SK-N-SH treated with all-trans-retinoic acid at 6 μM for 48 hours (cell line): ENCODE measurements around the gene DEF6.

Experiments used
- ATAC-seq: fragments of 200-7000 bp; cut with Tn5 transposase; 3 replicates; pipeline ENCODE4 v1.9.1; 2020; ENCODE audit warnings: mild to moderate bottlenecking, moderate library complexity
- ARNTL ChIP-seq: fragments of 450-650 bp; formaldehyde crosslinking; IDR thresholded peaks from 2 replicates; pipeline ENCODE4 v1.5.0; 2020; ENCODE audit warnings: low read depth, mild to moderate bottlenecking, moderate library complexity, borderline replicate concordance
- BACH2 ChIP-seq: fragments of 250-450 bp; sonication (Bioruptor Pico); IDR thresholded peaks from 2 replicates; pipeline ENCODE4 v1.9.0; 2021; ENCODE audit warnings: mild to moderate bottlenecking, borderline replicate concordance
- CSDC2 ChIP-seq: fragments of 250-450 bp; sonication (Bioruptor Pico); IDR thresholded peaks from 2 replicates; pipeline ENCODE4 v1.5.0; 2020; ENCODE audit warnings: mild to moderate bottlenecking, moderate library complexity
- ESRRG ChIP-seq: fragments of 250-450 bp; sonication (Bioruptor Pico); IDR thresholded peaks from 2 replicates; pipeline ENCODE4 v1.6.1; 2021; ENCODE audit warnings: mild to moderate bottlenecking
- GLIS3 ChIP-seq: fragments of 250-450 bp; sonication (Bioruptor Pico); IDR thresholded peaks from 2 replicates; pipeline ENCODE4 v1.5.0; 2020; ENCODE audit warnings: mild to moderate bottlenecking, moderate library complexity
- ISL1 ChIP-seq: fragments of 250-450 bp; sonication (Bioruptor Pico); IDR thresholded peaks from 2 replicates; pipeline ENCODE4 v2.1.2; 2022; ENCODE audit warnings: mild to moderate bottlenecking, moderate library complexity
- PPARA ChIP-seq: fragments of 250-450 bp; sonication (Bioruptor Pico); IDR thresholded peaks from 2 replicates; pipeline ENCODE4 v1.5.0; 2020; ENCODE audit warnings: mild to moderate bottlenecking, borderline replicate concordance
- RARB ChIP-seq: fragments of 250-450 bp; sonication (Bioruptor Pico); IDR thresholded peaks from 2 replicates; pipeline ENCODE4 v1.8.0; 2021; ENCODE audit warnings: mild to moderate bottlenecking, moderate library complexity
- SNAI2 ChIP-seq: fragments of 250-450 bp; sonication (Bioruptor Pico); IDR thresholded peaks from 2 replicates; pipeline ENCODE4 v1.5.0; 2020; ENCODE audit warnings: mild to moderate bottlenecking, moderate library complexity
- TCF4 ChIP-seq: fragments of 250-450 bp; sonication (Bioruptor Pico); IDR thresholded peaks from 2 replicates; pipeline ENCODE4 v1.8.0; 2021; ENCODE audit warnings: mild to moderate bottlenecking, moderate library complexity, borderline replicate concordance
- TOX ChIP-seq: fragments of 250-450 bp; sonication (Bioruptor Pico); IDR thresholded peaks from 2 replicates; pipeline ENCODE4 v1.8.0; 2021; ENCODE audit warnings: mild to moderate bottlenecking, moderate library complexity, borderline replicate concordance
- ZC3H10 ChIP-seq: fragments of 250-450 bp; sonication (Bioruptor Pico); IDR thresholded peaks from 2 replicates; pipeline ENCODE4 v1.5.1; 2021; ENCODE audit warnings: mild to moderate bottlenecking, moderate library complexity
- ZFP3 ChIP-seq: fragments of 250-450 bp; sonication (Bioruptor Pico); IDR thresholded peaks from 2 replicates; pipeline ENCODE4 v1.5.0; 2020; ENCODE audit warnings: mild to moderate bottlenecking, moderate library complexity
- ZFP30 ChIP-seq: fragments of 450-650 bp; formaldehyde crosslinking; IDR thresholded peaks from 2 replicates; pipeline ENCODE4 v1.5.0; 2022; ENCODE audit warnings: mild to moderate bottlenecking, moderate library complexity
- ZNF565 ChIP-seq: fragments of 450-650 bp; formaldehyde crosslinking; conservative IDR thresholded peaks from 2 replicates; pipeline ENCODE4 v1.5.0; 2020; ENCODE audit warnings: low read depth, mild to moderate bottlenecking, moderate library complexity
- ZNF70 ChIP-seq: fragments of 450-650 bp; formaldehyde crosslinking; IDR thresholded peaks from 2 replicates; pipeline ENCODE4 v1.5.0; 2020; ENCODE audit warnings: mild to moderate bottlenecking, moderate library complexity
- ZNF8 ChIP-seq: fragments of 450-650 bp; formaldehyde crosslinking; IDR thresholded peaks from 2 replicates; pipeline ENCODE4 v1.5.0; 2020; ENCODE audit warnings: mild to moderate bottlenecking, moderate library complexity
- TF ChIP-seq, protein P1 (sequence below): fragments of 250-450 bp; sonication (Bioruptor Pico); IDR thresholded peaks from 2 replicates; pipeline ENCODE4 v1.8.0; 2020; ENCODE audit warnings: mild to moderate bottlenecking, moderate library complexity, borderline replicate concordance
- TF ChIP-seq, protein P2 (sequence below): fragments of 250-450 bp; sonication (Bioruptor Pico); IDR thresholded peaks from 2 replicates; pipeline ENCODE4 v1.5.1; 2021; ENCODE audit warnings: mild to moderate bottlenecking, moderate library complexity
- TF ChIP-seq, protein P3 (sequence below): fragments of 250-450 bp; sonication (Bioruptor Pico); IDR thresholded peaks from 2 replicates; pipeline ENCODE4 v1.8.0; 2021; ENCODE audit warnings: low read depth, mild to moderate bottlenecking, moderate library complexity, borderline replicate concordance
- TF ChIP-seq, protein P4 (sequence below): fragments of 250-450 bp; sonication (Bioruptor Pico); IDR thresholded peaks from 2 replicates; pipeline ENCODE4 v1.5.1; 2020; ENCODE audit warnings: low read depth, mild to moderate bottlenecking, moderate library complexity

The DEF6 gene

DNA sequence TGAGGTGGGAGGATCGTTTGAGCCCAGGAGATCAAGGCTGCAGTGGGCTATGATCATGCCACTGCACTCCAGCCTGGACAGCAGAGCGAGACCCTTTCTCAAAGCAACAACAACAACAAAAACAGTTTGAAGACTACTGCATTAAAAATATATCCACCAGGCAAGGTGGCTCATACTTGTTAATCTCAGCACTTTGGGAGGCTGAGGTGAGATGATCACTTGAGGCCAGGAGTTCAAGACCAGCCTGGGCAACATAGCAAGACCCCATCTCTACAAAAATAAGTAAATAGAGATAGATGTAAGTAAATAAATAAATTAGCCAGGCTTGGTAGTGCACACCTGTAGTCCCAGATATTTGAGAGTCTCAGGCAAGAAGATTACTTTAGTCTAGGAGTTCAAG lies 25.6 kb upstream of the DEF6 start:
- no peak for TF ChIP-seq PPARA
- no peak for TF ChIP-seq ZFP3 (CRISPR knock-in tag)
- TF ChIP-seq ZNF70 (CRISPR knock-in tag), result no peak
- no peak for ATAC-seq

DNA sequence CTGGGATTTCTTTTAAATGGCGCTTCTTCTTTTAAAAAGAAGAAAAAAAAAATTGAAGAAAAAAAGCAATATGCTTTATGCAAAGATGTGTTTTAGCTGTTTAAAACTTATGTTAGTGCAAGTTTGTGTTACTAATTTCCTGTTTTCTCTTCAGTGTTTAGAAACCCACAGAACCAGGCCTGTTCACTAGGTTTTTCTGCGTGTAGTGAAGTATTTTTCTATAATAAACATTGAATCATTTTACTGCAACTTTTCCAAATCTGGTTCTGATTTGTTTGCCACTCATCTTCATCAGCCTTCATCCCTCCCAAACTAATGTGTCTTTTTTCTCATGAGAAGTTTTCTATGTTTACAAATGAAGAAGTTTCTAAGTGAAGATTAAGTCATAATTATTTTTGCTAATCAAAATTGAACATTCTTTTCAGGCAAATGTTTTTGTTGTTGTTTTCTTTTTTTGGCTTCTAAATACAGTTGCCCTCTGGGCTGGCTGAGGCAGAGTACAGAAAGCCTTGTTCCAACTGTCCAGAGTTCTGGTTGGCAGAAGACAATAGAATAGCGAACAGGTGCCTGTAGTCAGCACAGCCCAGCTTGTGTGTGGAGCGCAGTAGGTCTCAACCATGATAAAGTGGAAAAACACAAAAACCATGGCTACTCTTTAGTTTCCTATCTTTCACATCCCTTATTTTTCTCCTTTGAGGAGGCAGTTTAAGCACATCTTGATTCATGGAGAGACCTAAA lies 23.6 kb upstream of the DEF6 start:
- TF ChIP-seq TOX (CRISPR knock-in tag) (no peak), ISL1 (CRISPR knock-in tag) (no peak), ZFP3 (CRISPR knock-in tag) (no peak), ZFP30 (CRISPR knock-in tag) (no peak), ARNTL (CRISPR knock-in tag) (no peak), TCF4 (CRISPR knock-in tag) (no peak), CSDC2 (no peak), SNAI2 (CRISPR knock-in tag) (no peak), ZNF8 (CRISPR knock-in tag) (no peak), PPARA (no peak)
- TF ChIP-seq, protein P1, sequence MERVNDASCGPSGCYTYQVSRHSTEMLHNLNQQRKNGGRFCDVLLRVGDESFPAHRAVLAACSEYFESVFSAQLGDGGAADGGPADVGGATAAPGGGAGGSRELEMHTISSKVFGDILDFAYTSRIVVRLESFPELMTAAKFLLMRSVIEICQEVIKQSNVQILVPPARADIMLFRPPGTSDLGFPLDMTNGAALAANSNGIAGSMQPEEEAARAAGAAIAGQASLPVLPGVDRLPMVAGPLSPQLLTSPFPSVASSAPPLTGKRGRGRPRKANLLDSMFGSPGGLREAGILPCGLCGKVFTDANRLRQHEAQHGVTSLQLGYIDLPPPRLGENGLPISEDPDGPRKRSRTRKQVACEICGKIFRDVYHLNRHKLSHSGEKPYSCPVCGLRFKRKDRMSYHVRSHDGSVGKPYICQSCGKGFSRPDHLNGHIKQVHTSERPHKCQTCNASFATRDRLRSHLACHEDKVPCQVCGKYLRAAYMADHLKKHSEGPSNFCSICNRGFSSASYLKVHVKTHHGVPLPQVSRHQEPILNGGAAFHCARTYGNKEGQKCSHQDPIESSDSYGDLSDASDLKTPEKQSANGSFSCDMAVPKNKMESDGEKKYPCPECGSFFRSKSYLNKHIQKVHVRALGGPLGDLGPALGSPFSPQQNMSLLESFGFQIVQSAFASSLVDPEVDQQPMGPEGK (CRISPR knock-in tag), result no peak
- TF ChIP-seq, protein P2, sequence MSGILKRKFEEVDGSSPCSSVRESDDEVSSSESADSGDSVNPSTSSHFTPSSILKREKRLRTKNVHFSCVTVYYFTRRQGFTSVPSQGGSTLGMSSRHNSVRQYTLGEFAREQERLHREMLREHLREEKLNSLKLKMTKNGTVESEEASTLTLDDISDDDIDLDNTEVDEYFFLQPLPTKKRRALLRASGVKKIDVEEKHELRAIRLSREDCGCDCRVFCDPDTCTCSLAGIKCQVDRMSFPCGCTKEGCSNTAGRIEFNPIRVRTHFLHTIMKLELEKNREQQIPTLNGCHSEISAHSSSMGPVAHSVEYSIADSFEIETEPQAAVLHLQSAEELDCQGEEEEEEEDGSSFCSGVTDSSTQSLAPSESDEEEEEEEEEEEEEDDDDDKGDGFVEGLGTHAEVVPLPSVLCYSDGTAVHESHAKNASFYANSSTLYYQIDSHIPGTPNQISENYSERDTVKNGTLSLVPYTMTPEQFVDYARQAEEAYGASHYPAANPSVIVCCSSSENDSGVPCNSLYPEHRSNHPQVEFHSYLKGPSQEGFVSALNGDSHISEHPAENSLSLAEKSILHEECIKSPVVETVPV, result no peak
- TF ChIP-seq, protein P3, sequence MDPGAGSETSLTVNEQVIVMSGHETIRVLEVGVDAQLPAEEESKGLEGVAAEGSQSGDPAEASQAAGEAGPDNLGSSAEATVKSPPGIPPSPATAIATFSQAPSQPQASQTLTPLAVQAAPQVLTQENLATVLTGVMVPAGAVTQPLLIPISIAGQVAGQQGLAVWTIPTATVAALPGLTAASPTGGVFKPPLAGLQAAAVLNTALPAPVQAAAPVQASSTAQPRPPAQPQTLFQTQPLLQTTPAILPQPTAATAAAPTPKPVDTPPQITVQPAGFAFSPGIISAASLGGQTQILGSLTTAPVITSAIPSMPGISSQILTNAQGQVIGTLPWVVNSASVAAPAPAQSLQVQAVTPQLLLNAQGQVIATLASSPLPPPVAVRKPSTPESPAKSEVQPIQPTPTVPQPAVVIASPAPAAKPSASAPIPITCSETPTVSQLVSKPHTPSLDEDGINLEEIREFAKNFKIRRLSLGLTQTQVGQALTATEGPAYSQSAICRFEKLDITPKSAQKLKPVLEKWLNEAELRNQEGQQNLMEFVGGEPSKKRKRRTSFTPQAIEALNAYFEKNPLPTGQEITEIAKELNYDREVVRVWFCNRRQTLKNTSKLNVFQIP, result no peak
- TF ChIP-seq, protein P4, sequence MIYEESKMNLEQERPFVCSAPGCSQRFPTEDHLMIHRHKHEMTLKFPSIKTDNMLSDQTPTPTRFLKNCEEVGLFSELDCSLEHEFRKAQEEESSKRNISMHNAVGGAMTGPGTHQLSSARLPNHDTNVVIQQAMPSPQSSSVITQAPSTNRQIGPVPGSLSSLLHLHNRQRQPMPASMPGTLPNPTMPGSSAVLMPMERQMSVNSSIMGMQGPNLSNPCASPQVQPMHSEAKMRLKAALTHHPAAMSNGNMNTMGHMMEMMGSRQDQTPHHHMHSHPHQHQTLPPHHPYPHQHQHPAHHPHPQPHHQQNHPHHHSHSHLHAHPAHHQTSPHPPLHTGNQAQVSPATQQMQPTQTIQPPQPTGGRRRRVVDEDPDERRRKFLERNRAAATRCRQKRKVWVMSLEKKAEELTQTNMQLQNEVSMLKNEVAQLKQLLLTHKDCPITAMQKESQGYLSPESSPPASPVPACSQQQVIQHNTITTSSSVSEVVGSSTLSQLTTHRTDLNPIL (CRISPR knock-in tag), result no peak
- no peak for ATAC-seq

DNA sequence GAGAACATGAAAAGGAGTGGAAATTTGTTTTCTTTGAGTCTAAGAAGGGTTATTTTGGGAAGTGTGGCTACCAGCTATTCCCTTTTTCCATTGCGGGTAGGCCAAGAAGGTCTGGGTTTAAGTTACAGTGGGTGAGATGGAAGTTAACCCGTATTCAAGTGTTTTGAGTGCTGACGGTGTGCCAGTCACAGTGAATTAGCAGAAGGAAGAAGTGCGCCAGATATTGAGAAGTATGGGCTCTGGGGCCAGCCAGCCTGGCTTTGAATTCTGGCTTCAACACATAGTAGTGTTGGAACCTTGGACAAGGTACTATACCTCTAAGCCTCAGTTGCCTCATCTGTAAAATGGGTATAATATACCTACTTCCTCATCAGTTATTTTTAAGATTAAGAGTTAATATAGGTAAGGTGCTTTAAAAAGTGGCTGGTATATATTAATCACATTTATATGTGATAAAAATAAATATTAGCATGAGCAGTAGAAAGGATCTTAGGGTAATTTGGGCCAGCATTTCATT lies 21.8 kb upstream of the DEF6 start:
- no peak for TF ChIP-seq ZFP3 (CRISPR knock-in tag)
- TF ChIP-seq ZNF565, result no peak
- TF ChIP-seq, protein P3, result no peak
- no peak for ATAC-seq

DNA sequence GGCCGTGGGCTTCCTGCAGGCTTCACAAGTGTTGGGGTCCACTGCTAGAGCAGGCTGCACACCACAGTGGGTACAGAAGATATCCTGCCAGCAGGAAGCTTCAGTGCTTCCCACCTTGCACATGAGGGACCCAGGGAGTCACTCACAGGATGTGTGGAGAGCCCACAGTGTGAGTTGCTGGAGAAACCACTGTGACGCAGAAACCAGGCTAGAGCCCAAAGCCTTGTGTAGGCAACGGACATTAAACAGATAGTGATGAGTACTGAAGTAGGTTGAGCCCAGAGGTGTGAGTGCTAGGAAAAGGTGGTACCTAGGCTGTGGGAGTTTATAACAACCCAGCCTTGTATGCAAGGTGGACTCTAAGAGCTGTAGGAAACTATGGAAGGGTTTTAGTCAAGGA lies 18.9 kb upstream of the DEF6 start:
- no peak for ATAC-seq
- TF ChIP-seq ISL1 (CRISPR knock-in tag) (no peak), ZNF565 (no peak), PPARA (no peak), ZFP3 (CRISPR knock-in tag) (no peak), ZNF70 (CRISPR knock-in tag) (no peak), BACH2 (CRISPR knock-in tag) (no peak), CSDC2 (no peak), ESRRG (no peak), TOX (CRISPR knock-in tag) (no peak), SNAI2 (CRISPR knock-in tag) (no peak), GLIS3 (CRISPR knock-in tag) (no peak), ZFP30 (CRISPR knock-in tag) (no peak), RARB (no peak), ZC3H10 (no peak)
- TF ChIP-seq, protein P1 (CRISPR knock-in tag), result no peak
- TF ChIP-seq, protein P4 (CRISPR knock-in tag), result no peak
